ENCODE results near the gene STARD5. TPM values are rescaled to one million over a fixed set of nuclear protein-coding genes. Genes with fewer than 3 reads are reported as not detected.

STARD5 gene
- total and polyA plus RNA-seq, 2 of the 8 experiments (the other 6 are each of a cell fraction or from before 2014, with no cell fraction given), result 5.5 to 10.4 TPM

- no peak for TF ChIP-seq CHD7 (IDR thresholded peaks at IDR 0.05; ENCODE audit: insufficient replicate concordance, low read length)
- no peak for TF ChIP-seq CHD2 (IDR thresholded peaks at IDR 0.05; ENCODE audit: low read length)
- no peak for TF ChIP-seq JUN (IDR thresholded peaks at IDR 0.05; ENCODE audit: low read depth, low read length)
- no peak for TF ChIP-seq MAFK (IDR thresholded peaks at IDR 0.05; ENCODE audit: low read depth, low read length)
- no peak for TF ChIP-seq NRF1 (IDR thresholded peaks at IDR 0.05; ENCODE audit: low read depth, low read length)
- no peak for TF ChIP-seq SUZ12 (IDR thresholded peaks at IDR 0.05; ENCODE audit: low read length)
- TF ChIP-seq KDM5A (IDR thresholded peaks at IDR 0.05; ENCODE audit: low read length), result no peak
- TF ChIP-seq RBBP5 (IDR thresholded peaks at IDR 0.05; ENCODE audit: borderline replicate concordance, low read depth, low read length), result no peak
These were observed 53.0 kb downstream of the STARD5 start (continued) for GRCh38 chr15:81270781-81271491.

Data from H1 (cell line).